Loucy (cell line): ENCODE measurements around the gene SRC.

Experiments
- H2AFZ ChIP-seq: fragments of 200-600 bp; sonication (generic); 2 replicates; pipeline ENCODE4 v1.6.0; 2016; ENCODE audit warnings: antibody characterized with exemption, mild to moderate bottlenecking, low read length, moderate library complexity
- H3F3A ChIP-seq: fragments of 200-600 bp; 2 replicates; pipeline ENCODE4 v1.6.0; 2016; ENCODE audit warnings: antibody characterized with exemption, low read depth, mild to moderate bottlenecking
- H3K27me3 ChIP-seq: fragments of 200-600 bp; sonication (generic); 2 replicates; pipeline ENCODE4 v1.6.1; 2014; ENCODE audit warnings: low read length, mild to moderate bottlenecking; ENCODE audit not compliant: insufficient read depth, poor library complexity, severe bottlenecking
- H3K36me3 ChIP-seq: fragments of 200-600 bp; sonication (generic); 2 replicates; pipeline ENCODE4 v1.6.1; 2016; ENCODE audit warnings: low read length; ENCODE audit not compliant: insufficient read depth
- H3K4me1 ChIP-seq: fragments of 200-600 bp; sonication (generic); 2 replicates; pipeline ENCODE4 v1.5.1; 2014; ENCODE audit warnings: low read length, mild to moderate bottlenecking; ENCODE audit not compliant: insufficient read depth, poor library complexity, severe bottlenecking
- H3K4me2 ChIP-seq: fragments of 200-600 bp; sonication (generic); 2 replicates; pipeline ENCODE4 v1.6.0; 2014; ENCODE audit warnings: antibody characterized with exemption, low read length, low read depth, mild to moderate bottlenecking; ENCODE audit not compliant: poor library complexity, severe bottlenecking
- H3K4me3 ChIP-seq: fragments of 200-600 bp; sonication (generic); 2 replicates; pipeline ENCODE4 v1.5.1; 2014; ENCODE audit warnings: low read length, mild to moderate bottlenecking, mixed read lengths; ENCODE audit not compliant: poor library complexity, severe bottlenecking
- H3K79me2 ChIP-seq: fragments of 200-600 bp; sonication (generic); 2 replicates; pipeline ENCODE4 v1.6.1; 2014; ENCODE audit warnings: low read length; ENCODE audit not compliant: insufficient read depth
- H3K9ac ChIP-seq: fragments of 200-600 bp; sonication (generic); 2 replicates; pipeline ENCODE4 v1.6.0; 2014; ENCODE audit warnings: mild to moderate bottlenecking, low read depth, low read length, moderate library complexity; ENCODE audit not compliant: poor library complexity, severe bottlenecking
- H3K9me2 ChIP-seq: fragments of 200-600 bp; sonication (generic); replicated peaks from 2 replicates; pipeline ENCODE4 v1.6.1; 2016; ENCODE audit warnings: low read depth, low read length, mixed read lengths
- H3K9me3 ChIP-seq: fragments of 200-600 bp; sonication (generic); 2 replicates; pipeline ENCODE4 v1.6.1; 2014; ENCODE audit warnings: mild to moderate bottlenecking, antibody characterized with exemption, low read length, low read depth; ENCODE audit not compliant: insufficient read depth
- H4K20me1 ChIP-seq: fragments of 200-600 bp; sonication (generic); 2 replicates; pipeline ENCODE4 v1.6.0; 2014; ENCODE audit warnings: antibody characterized with exemption, low read length, mild to moderate bottlenecking; ENCODE audit not compliant: insufficient read depth, poor library complexity, severe bottlenecking
- CTCF ChIP-seq: fragments of 200-600 bp; sonication (generic); conservative IDR thresholded peaks from 2 replicates; pipeline ENCODE4 v1.5.1; 2014; ENCODE audit warnings: mild to moderate bottlenecking, antibody characterized with exemption, low read length
- EZH2phosphoT487 ChIP-seq: fragments of 200-600 bp; IDR thresholded peaks from 2 replicates; pipeline ENCODE4 v1.6.1; 2018; ENCODE audit warnings: antibody characterized with exemption, mild to moderate bottlenecking, moderate library complexity, borderline replicate concordance

SRC gene

GRCh38 chr20:37350649-37351574 lies 5.0 kb downstream of the SRC start:
- Histone ChIP-seq H3K27me3 (no peaks in the 10 kb centered on the region), H3K4me1 (no peaks in the 10 kb centered on the region), H3K9me3 (no peaks in the 10 kb centered on the region), H3K4me2 (no peak overlapping the region), H3K36me3 (no peaks in the 10 kb centered on the region), H3K4me3 (no peak overlapping the region), H2AFZ (no peak overlapping the region), H3F3A (no peaks in the 10 kb centered on the region), H3K9ac (no peak overlapping the region), H3K9me2 (no peaks in the 10 kb centered on the region), H3K79me2 (no peaks in the 10 kb centered on the region), H4K20me1 (no peaks in the 10 kb centered on the region)
- TF ChIP-seq CTCF (no peak), EZH2phosphoT487 (no peak)

- no peaks in the 10 kb centered on the region for H3K9me3 ChIP-seq
- H4K20me1 ChIP-seq = no peaks in the 10 kb centered on the region
- no peaks in the 10 kb centered on the region for H3K36me3 ChIP-seq
- TF ChIP-seq EZH2phosphoT487 (no peak), CTCF (no peak)
- no peaks in the 10 kb centered on the region for H3K27me3 ChIP-seq
- no peaks in the 10 kb centered on the region for H3K4me1 ChIP-seq
- H3K9ac ChIP-seq = no peak overlapping the region
- no peaks in the 10 kb centered on the region for H3F3A ChIP-seq
- H3K4me2 ChIP-seq = no peak overlapping the region
- no peaks in the 10 kb centered on the region for H3K79me2 ChIP-seq
- H3K4me3 ChIP-seq = no peak overlapping the region
- no peak overlapping the region for H2AFZ ChIP-seq
- H3K9me2 ChIP-seq = no peaks in the 10 kb centered on the region
Observed at GRCh38 chr20:37351689-37352607, 6.0 kb downstream of the SRC start.

GRCh38 chr20:37352608-37352980 lies 6.7 kb downstream of the SRC start:
- Histone ChIP-seq H3K79me2 (no peaks in the 10 kb centered on the region), H3K4me1 (no peaks in the 10 kb centered on the region), H3K4me2 (no peak overlapping the region), H3K27me3 (no peaks in the 10 kb centered on the region), H3K9ac (no peak overlapping the region), H3F3A (no peaks in the 10 kb centered on the region), H3K36me3 (no peaks in the 10 kb centered on the region), H4K20me1 (no peaks in the 10 kb centered on the region), H3K9me3 (no peaks in the 10 kb centered on the region), H2AFZ (no peak overlapping the region), H3K9me2 (no peaks in the 10 kb centered on the region), H3K4me3 (no peak overlapping the region)
- no peak for TF ChIP-seq CTCF
- no peak for TF ChIP-seq EZH2phosphoT487
